Fibroblast of lung (primary cell): ENCODE data around the gene B9D1.

Experiments
- CTCF ChIP-seq, 2 donors: IDR thresholded peaks in 1 of 2; conservative IDR thresholded peaks in 1 of 2; 1 replicate in 1 of 2; 2 replicates in 1 of 2; pipeline ENCODE4 v1.5.1; 2011 to 2012; ENCODE audit warnings: low read length in 2 of 2, control low read depth in 1 of 2, inconsistent platforms in 1 of 2, low read depth in 1 of 2, mild to moderate bottlenecking in 1 of 2
- EZH2 ChIP-seq: IDR thresholded peaks from 2 replicates; pipeline ENCODE4 v1.5.1; 2012; ENCODE audit warnings: low read length, control low read depth, mild to moderate bottlenecking; ENCODE audit errors: missing control alignments

GRCh38 chr17:19359856-19360255, 2.7 kb downstream of the B9D1 start:
- no peak for TF ChIP-seq EZH2
- no peak for TF ChIP-seq CTCF (conservative IDR thresholded peaks at IDR 0.05 in 1 of 2, IDR thresholded peaks at IDR 0.05 in 1 of 2; ENCODE audit: low read depth in 1 of 2, low read length in 2 of 2)
